GM21515 (cell line): ENCODE results near the gene DOK6.

ENCODE experiments used
- ATAC-seq: cut with Tn5 transposase; IDR thresholded peaks from one replicate; pipeline ENCODE4 v1.9.1; 2021; ENCODE audit not compliant: unreplicated experiment

DOK6 gene

DNA sequence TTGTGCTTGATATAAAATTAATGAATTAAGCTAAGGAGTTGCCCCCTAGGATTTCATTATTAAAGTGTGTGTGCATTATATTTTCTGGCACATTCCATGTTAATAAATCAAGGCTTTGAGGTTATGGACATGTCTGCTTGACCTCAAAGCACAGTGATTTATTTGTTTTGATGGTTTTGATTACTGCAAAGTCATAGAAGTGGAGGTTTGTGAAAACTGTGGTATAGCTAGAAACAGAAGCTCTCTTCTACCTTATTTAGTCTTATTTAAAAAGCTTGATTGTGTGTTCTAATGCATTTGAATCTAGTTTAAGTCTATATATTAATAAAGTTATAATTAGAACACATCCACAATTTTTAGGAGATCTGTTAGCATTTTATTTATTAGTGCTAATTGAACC is 32.2 kb downstream of the DOK6 start:
- no peak for ATAC-seq

DNA sequence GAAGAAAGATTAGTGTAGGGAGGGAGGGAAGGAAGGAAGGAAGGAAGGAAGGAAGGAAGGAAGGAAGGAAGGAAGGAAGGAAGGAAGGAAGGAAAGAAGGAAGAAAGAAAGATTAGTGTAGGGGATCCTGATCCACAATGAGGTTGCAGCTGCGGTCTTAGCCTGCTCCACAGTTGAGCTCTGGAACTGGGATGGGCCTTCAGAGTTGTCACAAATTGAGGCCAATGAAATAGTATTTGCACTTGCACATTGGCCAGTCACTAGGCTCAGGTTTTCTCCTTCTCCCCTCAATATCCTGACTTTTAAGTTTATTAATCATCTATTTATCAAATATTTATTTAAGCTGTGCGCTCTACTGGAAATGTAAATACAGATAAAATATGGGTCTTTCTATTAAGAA is 34.3 kb downstream of the DOK6 start:
- no peak for ATAC-seq

DNA sequence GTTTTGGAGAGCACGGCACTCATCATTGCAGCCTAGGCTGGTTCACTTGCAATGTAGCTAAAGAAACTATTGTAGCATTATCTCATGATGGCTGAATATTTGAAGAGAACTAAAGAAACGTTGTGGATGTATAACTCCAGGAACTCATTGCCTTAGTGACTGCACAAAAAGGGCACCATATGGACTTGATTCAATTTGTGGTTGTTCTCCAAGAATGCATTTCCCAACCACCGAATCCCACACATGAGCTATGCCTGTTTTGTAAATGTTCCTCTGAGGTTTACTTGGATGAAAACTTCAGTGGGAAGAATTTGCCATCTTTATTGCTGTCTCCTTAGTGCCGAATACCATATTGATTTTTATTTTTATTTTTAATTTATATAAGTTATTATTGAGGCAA is 43.5 kb downstream of the DOK6 start:
- no peak for ATAC-seq

DNA sequence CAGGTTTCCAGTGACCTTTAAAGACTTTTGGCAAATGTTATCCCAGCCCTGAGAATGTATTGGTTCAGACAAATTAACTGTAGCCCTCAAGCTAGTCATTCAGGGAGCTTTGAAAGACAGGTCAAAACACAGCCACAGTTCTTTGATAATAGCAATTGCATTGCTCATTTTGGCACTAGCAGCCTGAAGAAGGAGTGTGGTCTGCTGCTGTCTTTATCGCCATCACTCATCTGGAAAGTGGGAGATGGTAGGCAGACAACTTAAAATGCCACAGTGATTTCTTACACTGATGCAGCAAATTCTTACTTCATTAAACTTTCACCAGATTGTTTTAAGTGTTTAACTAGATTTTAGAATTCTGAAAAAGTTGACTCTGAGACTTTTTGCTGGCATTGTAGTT is 47.2 kb downstream of the DOK6 start:
- ATAC-seq: no peak

DNA sequence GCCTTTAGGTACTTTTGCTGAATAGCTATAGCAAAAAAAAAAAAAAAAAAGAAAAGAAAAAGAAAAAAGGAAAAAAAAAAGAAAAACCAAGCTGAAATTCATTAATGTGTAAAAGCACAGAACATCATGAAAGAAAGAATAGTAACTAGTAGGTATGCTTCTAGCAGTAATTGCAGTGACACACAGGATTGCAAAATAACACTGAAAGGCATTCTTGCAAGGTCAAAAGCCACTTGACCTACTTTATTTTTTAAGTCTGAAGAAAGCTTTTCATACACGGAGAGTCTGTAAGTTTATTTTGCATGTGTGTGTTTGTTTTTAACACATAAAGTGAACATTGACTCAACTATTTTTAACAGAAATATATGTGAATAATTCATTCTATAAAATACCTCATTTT is 54.4 kb downstream of the DOK6 start:
- ATAC-seq: no peak

DNA sequence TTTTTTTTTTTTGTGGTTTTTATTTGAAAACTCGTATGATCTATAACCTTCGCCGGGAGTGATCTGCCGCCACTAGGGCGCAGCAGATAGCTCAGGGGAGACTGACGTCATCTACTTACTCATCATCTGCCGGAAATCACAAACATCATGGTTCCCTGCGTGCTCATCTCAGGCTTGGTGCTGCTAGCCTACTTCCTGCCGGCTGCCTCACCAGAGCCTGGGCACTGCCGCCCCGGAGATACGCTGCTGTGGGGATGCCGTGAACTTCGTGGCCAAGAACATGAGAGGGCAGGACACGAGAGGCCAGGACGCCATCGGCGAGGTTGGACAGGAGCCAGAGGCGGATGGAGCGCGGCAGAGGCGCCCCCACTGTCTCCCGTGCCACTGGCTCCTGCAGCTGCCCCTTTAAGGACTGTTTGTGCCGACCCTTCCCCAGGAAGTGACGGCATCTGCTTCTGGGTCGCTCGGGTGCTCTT is 68.8 kb downstream of the DOK6 start:
- ATAC-seq: peak; percentile 49

DNA sequence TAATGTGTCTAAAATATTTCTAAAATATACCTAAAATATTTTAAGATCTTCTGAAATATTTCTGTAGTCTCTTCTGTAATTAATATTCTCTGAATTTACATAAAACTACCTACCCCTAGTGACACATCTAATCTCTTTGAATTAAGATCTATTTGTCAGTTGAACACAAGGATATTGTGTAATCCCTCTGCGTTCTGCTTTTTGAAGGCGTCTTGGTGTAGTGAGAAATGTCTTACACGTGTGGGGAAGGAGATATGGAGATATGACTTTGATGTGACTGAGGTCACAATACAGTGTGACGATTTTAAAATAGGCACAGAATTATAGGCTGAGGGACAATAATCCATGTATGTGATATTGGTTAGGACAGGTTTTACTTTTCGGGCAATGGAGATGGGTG is 79.8 kb downstream of the DOK6 start:
- no peak for ATAC-seq

DNA sequence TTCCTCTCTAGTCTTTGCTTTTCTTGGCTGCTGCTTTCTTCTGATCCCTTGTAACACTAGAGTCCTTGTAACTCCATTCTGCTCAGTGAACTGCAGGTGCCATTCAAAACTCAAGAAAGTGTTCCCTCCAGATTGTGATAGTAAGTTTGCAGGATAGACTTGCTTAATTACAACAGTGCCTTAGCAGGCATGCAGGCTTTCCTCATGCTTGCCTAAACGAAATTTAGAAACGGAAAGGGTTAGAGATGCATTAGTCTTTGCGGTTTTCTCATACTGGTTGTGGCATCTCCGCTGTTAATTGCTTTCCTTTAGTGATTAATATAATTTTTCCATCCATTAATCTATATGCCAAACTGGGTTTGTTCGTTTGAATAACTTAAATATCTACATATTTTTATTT is 82.9 kb downstream of the DOK6 start:
- no peak for ATAC-seq

DNA sequence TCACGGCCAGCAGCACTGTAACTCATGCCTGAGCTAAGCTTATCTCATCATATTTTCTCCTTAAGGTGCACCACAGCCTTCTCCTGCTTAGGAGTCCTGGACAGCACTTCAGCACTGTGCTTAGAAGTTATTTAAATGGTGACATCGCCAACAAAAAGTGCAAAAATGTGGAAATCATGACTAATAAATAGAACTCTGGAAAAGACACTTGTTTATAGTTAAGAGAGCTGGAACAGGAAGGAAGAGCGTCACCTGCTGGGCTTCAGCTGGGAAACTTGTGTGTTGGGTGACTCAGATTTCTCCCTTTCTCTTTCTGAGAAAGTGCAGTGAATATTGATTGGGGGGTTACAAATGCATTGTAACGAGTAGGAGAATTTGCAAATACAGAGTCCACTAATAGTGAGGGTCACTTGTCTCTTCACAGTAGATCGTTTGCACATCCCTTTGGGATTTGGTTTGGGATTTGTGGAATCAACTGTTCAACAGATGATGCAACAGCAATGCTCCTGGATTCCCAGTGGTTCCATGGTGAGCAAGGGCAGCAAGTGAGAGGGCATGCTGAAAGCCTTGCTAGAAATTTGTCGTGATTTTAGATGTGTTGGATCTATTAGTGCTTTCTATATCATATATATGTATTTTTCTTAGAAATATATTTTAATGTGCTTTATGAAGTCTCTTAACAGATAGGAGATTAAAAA is 84.2 kb downstream of the DOK6 start:
- ATAC-seq: no peak

DNA sequence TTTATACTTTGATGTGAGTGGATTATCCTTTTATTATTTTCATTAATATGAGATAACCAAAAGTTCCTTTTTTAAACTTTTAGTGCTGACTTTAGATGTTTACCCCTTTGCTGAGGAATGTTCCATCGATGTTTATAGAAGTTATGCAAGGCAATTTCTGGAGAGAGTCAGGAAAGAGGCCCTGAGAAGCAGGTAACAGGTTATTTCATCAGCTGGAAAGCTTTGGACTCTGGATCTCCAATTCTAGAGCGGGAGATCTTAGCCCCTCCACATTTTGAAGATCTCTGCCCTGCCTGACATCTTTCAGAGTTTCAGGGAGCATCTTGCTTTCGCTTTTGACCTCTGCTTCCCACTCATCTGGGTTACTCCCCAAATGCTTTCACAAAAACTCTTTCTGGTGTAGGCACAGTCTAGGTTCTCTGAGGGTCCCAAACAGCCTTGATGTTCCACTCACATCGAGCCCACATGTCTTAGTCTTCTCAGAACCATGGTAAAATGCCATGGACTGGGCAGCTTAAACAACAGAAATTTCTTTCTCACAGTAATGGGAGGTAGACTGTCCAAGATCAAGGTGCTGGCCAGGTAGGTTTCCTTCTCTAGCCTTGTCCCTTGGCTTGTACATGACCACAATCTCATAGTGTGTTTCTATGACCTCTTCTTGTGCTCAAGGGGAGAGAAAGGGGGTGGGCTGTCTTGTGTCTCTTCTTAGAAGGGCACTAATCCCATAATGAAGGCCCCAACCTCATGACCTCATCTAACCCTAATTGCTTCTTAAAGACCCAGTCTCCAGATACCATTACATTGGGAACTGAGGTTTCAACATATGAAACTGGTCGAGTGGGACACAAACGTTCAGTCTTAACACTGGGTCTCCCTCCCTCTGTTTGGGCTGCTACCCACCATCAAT is 87.1 kb downstream of the DOK6 start:
- no peak for ATAC-seq

DNA sequence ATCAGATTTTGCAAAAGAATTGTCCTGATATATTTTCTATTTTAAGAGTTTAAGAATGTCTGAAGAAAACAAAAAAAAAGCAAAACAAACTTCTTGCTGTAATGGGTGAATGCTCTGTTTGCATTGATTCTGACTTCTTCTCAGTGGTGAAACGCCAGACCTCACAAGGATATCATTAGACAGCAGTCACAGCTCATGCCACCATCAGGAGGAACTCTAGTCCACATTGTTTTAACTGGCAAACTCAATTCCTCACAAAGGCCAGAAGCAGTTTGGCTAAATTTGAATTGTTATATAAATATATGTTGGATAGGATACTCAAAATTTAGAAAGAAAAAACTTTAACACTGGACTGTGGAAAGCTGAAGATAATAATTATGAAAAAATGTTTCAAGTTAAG is 89.4 kb downstream of the DOK6 start:
- no peak for ATAC-seq

DNA sequence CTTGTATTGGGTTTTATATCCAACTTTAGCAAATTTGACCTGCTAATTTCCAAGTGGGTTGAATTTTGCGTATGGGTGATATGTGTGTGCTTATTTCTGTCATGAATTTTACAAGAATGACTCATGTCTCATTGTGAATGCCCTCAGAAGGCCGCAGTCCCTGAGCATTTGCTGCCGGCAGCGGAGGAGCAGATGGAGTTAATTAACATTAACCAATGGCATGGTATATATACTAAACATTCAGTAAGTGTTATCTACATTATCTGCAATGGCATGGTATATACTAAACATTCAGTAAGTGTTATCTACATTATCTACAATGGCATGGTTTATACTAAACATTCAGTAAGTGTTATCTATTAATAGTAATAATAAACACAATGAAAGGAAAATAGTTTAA is 90.1 kb downstream of the DOK6 start:
- ATAC-seq: no peak

DNA sequence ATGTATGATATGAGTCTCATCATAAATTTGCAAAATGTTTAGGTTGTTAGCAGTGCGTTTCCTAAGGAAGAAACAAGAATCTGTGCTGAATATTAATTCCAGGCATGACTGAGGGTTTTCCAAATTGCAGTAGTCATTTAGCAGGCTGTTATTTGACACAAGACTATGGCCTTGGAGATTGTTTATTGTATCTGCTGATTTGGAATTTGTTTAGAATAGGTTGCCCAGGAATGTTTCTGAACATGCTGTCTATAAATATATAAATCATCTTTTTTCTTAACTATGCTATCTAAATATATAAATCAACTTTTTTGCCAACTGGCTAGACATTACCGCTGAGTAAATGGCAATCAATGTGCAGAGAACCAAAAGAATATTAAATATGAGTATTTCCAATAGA is 90.9 kb downstream of the DOK6 start:
- no peak for ATAC-seq

DNA sequence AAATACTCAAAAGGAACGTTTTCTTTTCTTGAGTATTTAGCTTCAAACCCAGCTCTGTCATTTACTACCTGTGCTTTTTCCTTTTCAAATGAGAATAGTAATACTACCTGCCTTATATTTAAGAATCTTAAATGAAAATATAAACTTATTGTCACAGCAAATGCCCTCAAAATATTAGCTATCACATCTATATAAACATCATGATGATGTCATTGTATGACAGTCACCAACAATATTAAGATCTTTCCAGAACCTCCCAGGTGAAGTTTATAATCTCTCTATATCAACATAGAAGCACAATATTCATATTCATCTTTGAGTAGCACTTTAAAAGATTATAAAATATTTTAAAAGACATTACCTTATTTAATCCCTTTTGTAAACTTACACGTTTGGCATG is 92.2 kb downstream of the DOK6 start:
- no peak for ATAC-seq

DNA sequence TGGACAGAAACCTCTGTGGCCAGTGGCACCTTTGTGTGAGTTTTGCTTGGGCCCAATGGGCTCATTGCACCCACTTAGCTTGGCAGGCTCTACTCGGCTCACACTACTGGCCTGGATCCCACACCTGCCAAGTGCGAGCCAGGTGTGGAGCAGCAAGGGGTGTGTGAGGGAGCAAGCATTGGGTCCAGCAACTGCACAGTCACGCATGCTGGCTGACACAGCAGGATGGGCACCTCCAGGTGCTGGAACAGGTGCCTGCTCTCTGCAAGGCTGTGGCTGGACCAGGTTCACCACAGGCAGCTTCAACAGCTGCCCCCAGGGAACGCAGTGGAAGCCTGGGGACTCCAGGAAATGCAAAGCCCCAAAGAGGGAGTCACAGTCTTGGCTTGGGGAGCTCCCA is 94.2 kb downstream of the DOK6 start:
- ATAC-seq: no peak

DNA sequence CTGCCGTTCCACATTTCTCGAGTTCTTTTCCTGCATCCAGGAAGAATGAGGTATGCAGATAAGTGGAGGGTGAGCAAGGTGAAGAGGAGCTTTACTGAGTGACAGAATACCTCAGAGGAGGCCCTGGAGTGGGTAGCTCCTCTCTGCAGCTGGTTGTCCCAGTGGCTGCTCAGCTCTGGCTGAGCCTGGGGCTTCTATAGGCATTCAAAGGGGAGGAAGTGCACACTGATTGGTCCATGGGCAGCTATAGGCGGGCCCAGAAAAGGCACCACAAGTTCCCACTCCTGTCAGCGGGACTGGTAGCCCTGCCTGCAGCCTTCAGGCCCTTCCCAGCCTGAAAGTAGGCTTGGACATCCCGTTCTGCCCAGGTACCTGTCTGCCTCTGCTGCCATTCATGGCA is 94.7 kb downstream of the DOK6 start:
- ATAC-seq: no peak

DNA sequence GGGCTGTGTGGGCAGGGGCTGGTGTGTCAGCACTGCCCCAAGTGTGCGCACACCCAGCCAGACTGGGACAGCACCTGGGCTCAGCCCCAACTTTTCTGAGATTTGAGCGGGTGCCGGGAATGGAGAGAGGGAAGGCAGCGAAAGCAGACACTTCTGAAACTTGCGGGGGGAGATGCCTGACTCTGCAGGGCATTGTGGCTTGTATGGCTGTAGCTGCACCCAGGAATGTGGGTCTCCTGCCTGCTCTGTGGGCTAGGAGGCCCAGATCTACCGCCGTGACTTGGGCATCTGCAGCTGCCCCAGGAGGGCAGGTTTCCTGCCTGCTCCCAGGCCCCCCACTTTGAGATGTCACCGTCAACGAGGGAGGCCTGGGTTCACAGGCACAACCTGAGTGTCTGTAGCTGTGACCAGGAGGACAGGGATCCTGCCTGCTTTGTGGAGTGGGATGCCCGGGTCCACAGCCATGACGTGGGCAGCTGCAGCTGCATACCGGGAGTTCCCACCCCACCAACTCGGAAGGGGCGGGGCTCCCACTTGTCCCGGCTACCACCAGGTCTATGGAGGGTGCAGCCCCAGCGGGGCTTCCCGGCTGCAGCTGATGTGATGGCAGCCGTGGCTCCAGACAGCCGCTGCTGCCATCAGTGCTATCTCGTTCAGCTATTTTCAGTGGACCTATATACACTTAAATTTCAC is 95.3 kb downstream of the DOK6 start:
- no peak for ATAC-seq

DNA sequence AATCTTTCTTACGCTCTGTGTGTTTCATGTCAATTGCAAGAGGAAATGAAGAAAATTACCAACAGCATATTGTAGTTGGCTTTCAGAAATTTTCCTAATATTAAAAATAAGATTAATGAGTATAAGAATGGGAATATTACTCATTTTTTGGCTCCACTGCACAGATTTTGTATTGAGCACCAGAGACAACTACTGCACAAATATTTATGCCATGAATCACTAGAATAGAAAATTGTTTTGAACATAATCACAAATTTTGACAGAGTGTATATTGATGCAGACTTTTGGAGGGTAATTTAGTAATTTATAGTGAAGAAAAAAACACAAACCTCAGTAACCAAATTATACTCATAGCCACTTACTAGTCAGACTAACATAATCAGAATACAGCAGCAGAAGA is 118.3 kb downstream of the DOK6 start:
- ATAC-seq: no peak

DNA sequence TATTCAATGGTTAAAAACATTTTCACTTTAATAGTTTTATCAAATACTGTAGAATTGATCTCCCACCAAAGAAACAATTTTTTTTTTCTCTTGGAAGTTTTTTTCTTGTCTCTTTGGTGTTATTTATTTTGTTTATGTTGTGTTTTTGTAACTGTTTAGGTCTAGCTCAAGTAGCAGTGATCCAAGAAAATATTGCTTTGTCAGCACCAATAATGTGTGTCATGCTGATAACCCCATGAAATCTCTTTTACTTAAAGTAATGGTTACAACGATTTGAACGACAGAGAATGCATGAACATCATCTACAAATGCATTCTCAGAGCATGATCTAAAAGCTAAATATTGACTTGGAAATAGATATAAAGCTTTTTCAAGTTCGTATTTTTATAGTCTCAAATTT is 122.9 kb downstream of the DOK6 start:
- ATAC-seq: no peak

DNA sequence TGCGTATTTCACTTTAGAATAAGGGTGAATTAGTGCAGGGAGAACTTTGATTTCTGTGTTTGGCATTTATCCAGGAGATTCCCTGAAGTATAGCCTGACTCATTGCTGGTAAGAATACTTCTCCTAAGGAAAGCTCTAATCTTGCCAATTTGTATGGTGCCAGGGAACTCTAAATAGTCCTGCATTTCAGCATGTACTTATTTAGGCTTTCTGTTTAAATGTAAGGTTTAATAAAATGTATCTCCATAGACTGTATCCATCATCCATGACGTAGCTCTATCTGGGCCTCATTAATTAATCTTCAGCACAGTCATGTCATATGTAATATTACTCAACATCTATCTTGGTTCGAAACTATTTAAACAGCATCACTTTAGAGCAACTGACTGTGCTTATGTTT is 127.7 kb downstream of the DOK6 start:
- ATAC-seq: no peak

DNA sequence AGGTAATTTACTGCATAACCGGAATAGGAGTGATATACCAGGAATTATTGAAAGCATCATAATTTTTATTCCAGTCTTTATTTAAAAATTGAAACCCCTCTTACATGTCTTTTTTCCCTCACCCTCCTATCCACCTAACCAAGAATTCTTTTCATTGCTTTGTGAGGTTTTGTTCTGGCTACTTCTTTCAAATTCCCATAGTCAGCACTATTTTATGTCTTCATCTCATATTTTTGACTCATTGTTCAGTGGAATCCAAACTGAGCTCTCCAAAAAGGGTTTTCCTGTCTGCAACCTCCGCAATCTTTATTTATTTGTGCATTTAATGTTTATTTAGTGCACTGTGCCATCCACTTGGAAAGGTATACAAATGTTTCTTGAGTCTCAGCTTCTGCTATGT is 128.5 kb downstream of the DOK6 start:
- no peak for ATAC-seq

DNA sequence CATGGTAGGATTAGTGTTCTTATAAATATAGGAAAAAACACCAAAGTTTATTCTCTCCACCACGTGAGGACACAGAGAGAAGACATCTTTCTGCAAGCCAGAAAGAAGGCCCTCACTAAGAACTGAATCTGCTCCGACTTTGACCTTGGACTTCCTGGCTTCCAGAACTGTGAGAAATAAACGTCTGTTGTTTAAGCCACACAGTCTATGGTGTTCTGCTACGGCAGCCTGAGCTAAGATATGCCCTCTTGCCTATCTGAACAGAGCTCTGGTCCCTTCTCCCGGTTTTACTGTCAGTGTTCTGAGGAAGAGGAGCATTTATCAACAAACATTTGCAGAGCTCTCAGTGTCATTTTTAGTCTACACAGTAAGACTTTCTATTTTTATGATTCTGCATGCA is 131.3 kb downstream of the DOK6 start:
- no peak for ATAC-seq
